ENCODE results near the gene CLDN4.

CLDN4 gene

GRCh38 chr7:73827567-73828106 lies 3.2 kb upstream of the CLDN4 start:
- H3K4me3 ChIP-seq (ENCODE audit: low read length) = no peak overlapping the region
- no peak for TF ChIP-seq CTCF (conservative IDR thresholded peaks at IDR 0.05; ENCODE audit: low read length)
- no peak for DNase-seq (ENCODE audit: low read depth)

- TF ChIP-seq CTCF (conservative IDR thresholded peaks at IDR 0.05; ENCODE audit: low read length) = no peak
- DNase-seq (ENCODE audit: low read depth) = no peak
- H3K4me3 ChIP-seq (ENCODE audit: low read length) = no peak overlapping the region
These were observed 2.5 kb upstream of the CLDN4 start for GRCh38 chr7:73828107-73828803.

- no peak for TF ChIP-seq CTCF (conservative IDR thresholded peaks at IDR 0.05; ENCODE audit: low read length)
- DNase-seq (ENCODE audit: low read depth) = no peak
- H3K4me3 ChIP-seq (ENCODE audit: low read length) = no peak overlapping the region
These were observed 1.8 kb upstream of the CLDN4 start for GRCh38 chr7:73828972-73829371.

GRCh38 chr7:73829505-73829904 lies 1.3 kb upstream of the CLDN4 start:
- H3K4me3 ChIP-seq (ENCODE audit: low read length) = no peak overlapping the region
- no peak for TF ChIP-seq CTCF (conservative IDR thresholded peaks at IDR 0.05; ENCODE audit: low read length)
- DNase-seq (ENCODE audit: low read depth) = no peak

- no peak for TF ChIP-seq CTCF (conservative IDR thresholded peaks at IDR 0.05; ENCODE audit: low read length)
- no peak overlapping the region for H3K4me3 ChIP-seq (ENCODE audit: low read length)
- no peak for DNase-seq (ENCODE audit: low read depth)
These were observed 695 bp upstream of the CLDN4 start for GRCh38 chr7:73829921-73830680.

GRCh38 chr7:73831584-73831833 lies 713 bp downstream of the CLDN4 start:
- DNase-seq (ENCODE audit: low read depth) = no peak
- H3K4me3 ChIP-seq (ENCODE audit: low read length) = no peak overlapping the region
- TF ChIP-seq CTCF (conservative IDR thresholded peaks at IDR 0.05; ENCODE audit: low read length) = no peak
